Stimulated activated CD4-positive, alpha-beta T cell treated with anti-CD3 and anti-CD28 coated beads, Interleukin-1b, Interleukin-23, amount 100 ng/mL, for 1 hour (primary cell): ENCODE results near the gene EFEMP1.

Experiments
- DNase-seq, 2 donors: peaks; one replicate each; pipeline ENCODE4 v3.0.0-alpha.2; 2020; ENCODE audit warnings: low read depth in 2 of 2

The EFEMP1 gene

GRCh38 chr2:55898386-55899040 is 25.1 kb downstream of the EFEMP1 start:
- DNase-seq = no peak

GRCh38 chr2:55896633-55897032 is 26.9 kb downstream of the EFEMP1 start:
- DNase-seq = no peak

GRCh38 chr2:55894720-55895119 is 28.9 kb downstream of the EFEMP1 start:
- DNase-seq = no peak

GRCh38 chr2:55891671-55892094 is 31.9 kb downstream of the EFEMP1 start:
- no peak for DNase-seq

GRCh38 chr2:55888936-55889335 is 34.6 kb downstream of the EFEMP1 start:
- DNase-seq = no peak

GRCh38 chr2:55887901-55888624 is 35.5 kb downstream of the EFEMP1 start:
- DNase-seq = no peak

GRCh38 chr2:55887351-55887750 is 36.2 kb downstream of the EFEMP1 start:
- no peak for DNase-seq

- no peak for DNase-seq
Observed at GRCh38 chr2:55885944-55886281, 37.7 kb downstream of the EFEMP1 start.

- DNase-seq = no peak
Observed at GRCh38 chr2:55885127-55885943, 38.2 kb downstream of the EFEMP1 start.

- DNase-seq = no peak
Observed at GRCh38 chr2:55883829-55884228, 39.8 kb downstream of the EFEMP1 start.

- DNase-seq = no peak
Observed at GRCh38 chr2:55883357-55883756, 40.2 kb downstream of the EFEMP1 start.

- no peak for DNase-seq
Observed at GRCh38 chr2:55882954-55883353, 40.6 kb downstream of the EFEMP1 start.

- DNase-seq = no peak
Observed at GRCh38 chr2:55880416-55881143, 43.0 kb downstream of the EFEMP1 start.

- DNase-seq = no peak
Observed at GRCh38 chr2:55879976-55880375, 43.6 kb downstream of the EFEMP1 start.

GRCh38 chr2:55877087-55877436 is 46.5 kb downstream of the EFEMP1 start:
- DNase-seq = no peak

- DNase-seq = no peak
Observed at GRCh38 chr2:55876429-55877086, 47.0 kb downstream of the EFEMP1 start.

- no peak for DNase-seq
Observed at GRCh38 chr2:55875434-55876135, 48.0 kb downstream of the EFEMP1 start.

- no peak for DNase-seq
Observed at GRCh38 chr2:55874338-55874737, 49.2 kb downstream of the EFEMP1 start.

GRCh38 chr2:55871637-55872036 is 51.9 kb downstream of the EFEMP1 start:
- DNase-seq = no peak

GRCh38 chr2:55869637-55870325 is 53.8 kb downstream of the EFEMP1 start:
- DNase-seq = no peak
